Spleen (tissue), 7 donors: ENCODE measurements around the gene PANK4.

Experiments used
- CTCF ChIP-seq, 11 experiments: fragments of 200-600 bp in 7 of 11; fragments of 450-650 bp in 4 of 11; sonication (generic) in 4 of 11; IDR thresholded peaks in 8 of 11; conservative IDR thresholded peaks in 3 of 11; 1 replicate in 7 of 11; 2 replicates in 4 of 11; pipeline versions ENCODE4 v1.4.0 to v1.8.0; 2016 to 2021; ENCODE audit warnings: antibody characterized with exemption in 11 of 11, inconsistent platforms in 4 of 11, mild to moderate bottlenecking in 1 of 11
- POLR2A ChIP-seq, 3 donors: fragments of 450-650 bp; IDR thresholded peaks; one replicate each; pipeline ENCODE4 v1.5.1; 2017; ENCODE audit warnings: antibody characterized with exemption in 3 of 3, mild to moderate bottlenecking in 1 of 3
- POLR2AphosphoS5 ChIP-seq, 3 donors: sonication (generic); formaldehyde crosslinking; IDR thresholded peaks; one replicate each; pipeline ENCODE4 v1.5.1; 2017; ENCODE audit warnings: antibody characterized with exemption in 3 of 3
- donor health status: DM: no; HTN: no; CAD: no; lungs with moderate emphysema.
- donor health status: DM: no; HTN: no; CAD: no.
- donor health status: DM: no; HTN: no; CAD: no.

GRCh38 chr1:2555634-2556276 is 29.4 kb upstream of the PANK4 start:
- TF ChIP-seq CTCF (IDR thresholded peaks at IDR 0.05 in 8 of 11, conservative IDR thresholded peaks at IDR 0.05 in 3 of 11), result no peak
- peak; percentile 91 to 92 (median 92) for TF ChIP-seq POLR2AphosphoS5 (IDR thresholded peaks at IDR 0.05)
- peak; percentile 10 to 21 (median 21) for TF ChIP-seq POLR2A (IDR thresholded peaks at IDR 0.05)
